A673 (cell line): ENCODE results near the gene CCBE1. TPM values are rescaled to one million over a fixed set of nuclear protein-coding genes. Genes with fewer than 3 reads are reported as not detected.
"Not testable (repeated sequence)": the region's sequence is repeated elsewhere in the genome, so short reads cannot be mapped to it uniquely, and the experiment has no call there.

Experiments
- BruUV-seq: library from RNA; stranded (reverse); fragments of 400-500 nt; replicated peaks from 2 replicates; lab custom pipeline; 2021; lab: Mats Ljungman, UMichigan
- CTCF ChIA-PET: fragments of 300-600 bp; sonication (Branson Sonifier 250); formaldehyde crosslinking; loops from one replicate; lab custom pipeline; 2022; ENCODE audit warnings: antibody characterized with exemption; lab: Charles Lee
- POLR2A ChIA-PET: fragments of 300-600 bp; sonication (Branson Sonifier 250); formaldehyde crosslinking; loops from one replicate; lab custom pipeline; 2022; ENCODE audit warnings: antibody characterized with exemption; ENCODE audit not compliant: low non-redundant PET; lab: Charles Lee
- DNase-seq: peaks from one replicate; pipeline ENCODE4 v3.0.0-alpha.2; 2015; ENCODE audit warnings: low spot score
- H3K27ac ChIP-seq: fragments of 200-600 bp; sonication (generic); 2 replicates; pipeline ENCODE4 v1.5.1; 2016; ENCODE audit warnings: mixed run types, low read depth, mild to moderate bottlenecking, mixed read lengths, antibody characterized with exemption, low read length; ENCODE audit not compliant: poor library complexity, severe bottlenecking
- H3K27me3 ChIP-seq: fragments of 200-600 bp; sonication (generic); replicated peaks from 2 replicates; pipeline ENCODE4 v1.6.1; 2017; ENCODE audit warnings: mixed run types, low read depth, mild to moderate bottlenecking, mixed read lengths, antibody characterized with exemption, low read length; ENCODE audit not compliant: insufficient read depth, poor library complexity
- H3K36me3 ChIP-seq: fragments of 200-600 bp; sonication (generic); 2 replicates; pipeline ENCODE4 v1.6.1; 2016; ENCODE audit warnings: mixed run types, mild to moderate bottlenecking, mixed read lengths, antibody characterized with exemption, low read length; ENCODE audit not compliant: insufficient read depth, poor library complexity, severe bottlenecking
- H3K4me1 ChIP-seq: fragments of 200-600 bp; sonication (generic); 2 replicates; pipeline ENCODE4 v1.6.1; 2017; ENCODE audit warnings: mixed run types, mild to moderate bottlenecking, mixed read lengths, antibody characterized with exemption, low read length; ENCODE audit not compliant: insufficient read depth, poor library complexity, severe bottlenecking
- H3K4me3 ChIP-seq: fragments of 200-600 bp; sonication (generic); 2 replicates; pipeline ENCODE4 v1.5.1; 2016; ENCODE audit warnings: low read depth, mixed run types, mild to moderate bottlenecking, mixed read lengths, low read length; ENCODE audit not compliant: poor library complexity, severe bottlenecking
- H3K9me3 ChIP-seq: fragments of 200-600 bp; sonication (generic); 2 replicates; pipeline ENCODE4 v1.6.1; 2016; ENCODE audit warnings: mixed run types, low read depth, mild to moderate bottlenecking, mixed read lengths, antibody characterized with exemption, low read length; ENCODE audit not compliant: poor library complexity, severe bottlenecking
- EZH2 ChIP-seq: fragments of 200-600 bp; sonication (generic); IDR thresholded peaks from 2 replicates; pipeline ENCODE4 v1.6.1; 2017; ENCODE audit warnings: borderline replicate concordance, low read depth, mild to moderate bottlenecking, mixed read lengths, antibody characterized with exemption, low read length; ENCODE audit not compliant: poor library complexity, severe bottlenecking
- intact Hi-C: fragments of 100-400 bp; cut with micrococcal nuclease; formaldehyde crosslinking; loops from one replicate; pipeline ENCODE4 v1.10.0; 2022; ENCODE audit not compliant: unreplicated experiment
- total RNA-seq: library from RNA; stranded (reverse); gene quantifications from 2 replicates; pipeline ENCODE4 v1.2.3, GENCODE V29; 2021
- TF ChIP-seq, protein P1 (sequence below): fragments of 300-800, 200-600 bp; sonication (generic); conservative IDR thresholded peaks from 2 replicates; pipeline ENCODE4 v1.5.1; 2017; ENCODE audit warnings: low read depth, mild to moderate bottlenecking, antibody characterized with exemption, low read length, moderate library complexity, mixed read lengths

Gene CCBE1
- total RNA-seq, 1 experiment from 2014 or later, result not detected

DNA sequence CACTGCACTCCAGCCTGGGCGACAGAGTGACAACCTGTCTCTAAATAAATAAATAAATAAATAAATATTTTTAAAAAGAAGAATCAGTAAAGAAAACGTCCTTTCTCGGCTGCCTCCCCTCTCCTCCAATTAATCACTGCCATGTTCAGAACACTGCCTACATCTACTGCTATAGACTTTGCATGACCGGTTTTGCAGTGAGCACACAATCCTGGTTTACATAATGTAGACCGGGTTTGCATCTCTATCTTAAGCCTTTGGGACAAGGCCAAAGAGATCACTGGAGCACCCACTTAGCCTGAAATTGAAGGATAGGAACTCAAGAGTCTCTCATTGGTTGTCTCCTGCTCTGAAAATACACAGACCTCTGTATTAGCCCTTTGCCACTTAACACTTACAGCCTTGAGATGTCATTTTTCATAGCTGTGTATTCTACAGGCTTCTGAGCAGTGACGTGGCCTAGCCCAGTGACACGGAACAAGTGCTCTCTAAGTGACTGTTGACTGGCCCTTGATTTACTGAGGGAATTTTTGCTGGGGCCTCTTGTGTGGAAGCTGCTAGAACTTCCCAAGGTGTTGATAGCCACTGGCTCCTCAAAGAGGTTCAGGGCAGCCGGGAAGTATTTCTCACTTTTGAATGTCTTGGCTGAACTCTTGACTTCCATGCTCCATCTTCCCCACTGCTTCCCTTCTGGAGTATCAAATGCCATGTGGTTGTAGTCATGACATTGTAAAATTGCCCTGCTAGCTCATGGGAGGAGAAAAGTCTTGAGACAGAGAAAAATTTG is 45.3 kb upstream of the CCBE1 start:
- Histone ChIP-seq H3K36me3 (no peaks in the 10 kb centered on the region), H3K4me3 (no peak overlapping the region), H3K9me3 (no peaks in the 10 kb centered on the region), H3K27ac (no peak overlapping the region), H3K4me1 (no peaks in the 10 kb centered on the region), H3K27me3 (no peaks in the 10 kb centered on the region)
- no TSS peak for BruUV-seq
- TF ChIP-seq EZH2, result no peak
- TF ChIP-seq, protein P1, sequence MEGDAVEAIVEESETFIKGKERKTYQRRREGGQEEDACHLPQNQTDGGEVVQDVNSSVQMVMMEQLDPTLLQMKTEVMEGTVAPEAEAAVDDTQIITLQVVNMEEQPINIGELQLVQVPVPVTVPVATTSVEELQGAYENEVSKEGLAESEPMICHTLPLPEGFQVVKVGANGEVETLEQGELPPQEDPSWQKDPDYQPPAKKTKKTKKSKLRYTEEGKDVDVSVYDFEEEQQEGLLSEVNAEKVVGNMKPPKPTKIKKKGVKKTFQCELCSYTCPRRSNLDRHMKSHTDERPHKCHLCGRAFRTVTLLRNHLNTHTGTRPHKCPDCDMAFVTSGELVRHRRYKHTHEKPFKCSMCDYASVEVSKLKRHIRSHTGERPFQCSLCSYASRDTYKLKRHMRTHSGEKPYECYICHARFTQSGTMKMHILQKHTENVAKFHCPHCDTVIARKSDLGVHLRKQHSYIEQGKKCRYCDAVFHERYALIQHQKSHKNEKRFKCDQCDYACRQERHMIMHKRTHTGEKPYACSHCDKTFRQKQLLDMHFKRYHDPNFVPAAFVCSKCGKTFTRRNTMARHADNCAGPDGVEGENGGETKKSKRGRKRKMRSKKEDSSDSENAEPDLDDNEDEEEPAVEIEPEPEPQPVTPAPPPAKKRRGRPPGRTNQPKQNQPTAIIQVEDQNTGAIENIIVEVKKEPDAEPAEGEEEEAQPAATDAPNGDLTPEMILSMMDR, result no peak
- intact Hi-C loops, result no loop called here
- POLR2A ChIA-PET, result no interaction called here
- CTCF ChIA-PET, result no interaction called here
- DNase-seq, result no peak

DNA sequence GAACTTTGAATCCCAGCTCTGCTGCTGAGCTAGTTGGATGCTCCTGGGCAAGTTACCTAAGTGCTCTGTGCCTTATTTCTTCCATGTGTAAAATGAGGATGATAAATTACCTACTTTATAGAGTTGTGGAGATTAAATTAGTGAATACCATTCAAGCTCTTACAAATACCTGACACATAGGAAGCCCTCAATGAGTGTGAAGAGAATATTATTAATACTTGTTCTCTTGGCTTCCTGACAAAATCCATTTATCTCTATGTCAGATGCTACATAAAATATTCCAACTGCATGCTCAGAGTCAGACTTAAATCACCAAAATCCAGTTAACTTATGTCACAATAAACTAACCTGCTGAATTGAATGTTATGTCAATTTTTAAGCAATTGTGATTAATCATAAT is 42.9 kb upstream of the CCBE1 start:
- no peaks in the 10 kb centered on the region for H3K4me1 ChIP-seq
- no peaks in the 10 kb centered on the region for H3K9me3 ChIP-seq
- TF ChIP-seq, protein P1, result no peak
- TF ChIP-seq EZH2, result no peak
- ChIA-PET CTCF (no interaction called here), POLR2A (no interaction called here)
- DNase-seq, result no peak
- H3K27me3 ChIP-seq, result no peaks in the 10 kb centered on the region
- BruUV-seq, result no TSS peak
- H3K27ac ChIP-seq, result no peak overlapping the region
- no peaks in the 10 kb centered on the region for H3K36me3 ChIP-seq
- intact Hi-C loops, result no loop called here
- no peak overlapping the region for H3K4me3 ChIP-seq

DNA sequence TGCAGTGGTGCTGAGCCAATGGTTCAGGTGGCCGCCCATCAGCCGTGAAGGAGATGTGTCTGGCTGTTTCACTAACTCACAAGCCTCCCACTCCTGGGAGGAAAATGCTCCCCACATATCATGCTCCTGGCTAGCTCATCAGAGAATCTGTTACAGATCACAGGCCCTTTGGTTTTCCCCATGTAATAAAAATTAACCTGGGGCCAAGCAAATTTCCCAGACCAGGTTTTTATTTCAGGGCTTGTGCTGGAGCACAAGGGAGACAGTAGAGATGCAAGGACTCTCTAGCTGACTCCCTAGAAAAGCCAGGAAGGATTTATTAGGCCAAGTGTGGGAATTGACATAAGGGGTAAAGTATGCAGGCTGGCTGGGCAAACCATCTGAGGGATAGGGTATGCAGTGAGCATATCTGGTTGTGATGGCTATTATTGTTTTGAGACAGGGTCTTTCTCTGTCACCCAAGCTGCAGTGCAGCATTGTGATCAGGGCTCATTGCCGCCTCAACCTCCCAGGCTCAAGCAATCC is 40.6 kb upstream of the CCBE1 start:
- TF ChIP-seq, protein P1, result no peak
- no peak for TF ChIP-seq EZH2
- H3K9me3 ChIP-seq, result no peaks in the 10 kb centered on the region
- intact Hi-C loops, result no loop called here
- CTCF ChIA-PET, result no interaction called here
- POLR2A ChIA-PET, result no interaction called here
- no peak overlapping the region for H3K4me3 ChIP-seq
- no peaks in the 10 kb centered on the region for H3K4me1 ChIP-seq
- no TSS peak for BruUV-seq
- H3K36me3 ChIP-seq, result no peaks in the 10 kb centered on the region
- no peak for DNase-seq
- H3K27me3 ChIP-seq, result no peaks in the 10 kb centered on the region
- H3K27ac ChIP-seq, result no peak overlapping the region

DNA sequence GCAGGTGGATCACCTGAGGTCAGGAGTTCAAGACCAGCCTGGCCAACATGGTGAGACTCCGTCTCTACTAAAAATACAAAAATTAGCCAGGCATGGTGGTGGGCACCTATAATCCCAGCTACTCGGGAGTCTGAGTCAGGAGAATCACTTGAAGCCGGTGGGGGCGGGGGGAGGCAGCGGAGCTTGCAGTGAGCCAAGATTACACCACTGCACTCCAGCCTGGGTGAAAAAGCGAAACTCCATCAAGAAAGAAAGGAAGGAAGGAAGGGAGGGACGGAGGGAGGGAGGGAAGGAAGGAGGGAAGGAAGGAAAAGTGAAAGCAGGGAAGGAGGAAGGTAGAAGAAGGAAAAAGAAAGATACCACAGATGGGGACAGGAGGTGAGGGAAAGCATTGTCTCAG is 40.1 kb upstream of the CCBE1 start:
- CTCF ChIA-PET, H3K4me3 ChIP-seq, intact Hi-C loops, BruUV-seq, H3K36me3 ChIP-seq, DNase-seq, H3K9me3 ChIP-seq, H3K4me1 ChIP-seq, H3K27me3 ChIP-seq, POLR2A ChIA-PET, H3K27ac ChIP-seq: not testable (repeated sequence)
